ENCODE results near the gene ZNF655.

Gene ZNF655

GRCh38 chr7:99540542-99540941 is 17.9 kb upstream of the ZNF655 start:
- Histone ChIP-seq H3K4me3 (ENCODE audit: low read depth in 1 of 2, low read length in 2 of 2) (no peak overlapping the region), H2AFZ (ENCODE audit: low read depth, low read length) (no peak overlapping the region), H3K4me2 (ENCODE audit: insufficient read depth, low read length) (no peak overlapping the region), H3K79me2 (ENCODE audit: insufficient read depth, low read length) (no peaks in the 10 kb centered on the region), H3K4me1 (ENCODE audit: insufficient read depth, low read length) (no peaks in the 10 kb centered on the region), H3K27me3 (ENCODE audit: insufficient read depth, low read length, poor library complexity) (no peaks in the 10 kb centered on the region), H4K20me1 (ENCODE audit: insufficient read depth, low read length) (no peaks in the 10 kb centered on the region), H3K36me3 (ENCODE audit: insufficient read depth, low read length) (no peaks in the 10 kb centered on the region), H3K27ac (ENCODE audit: low read length) (no peak overlapping the region), H3K9ac (ENCODE audit: low read depth, low read length) (no peak overlapping the region), H3K9me3 (ENCODE audit: insufficient read depth, low read length, severe bottlenecking) (peaks cover 6% of the 10 kb centered on the region)
- DNase-seq = no peak
- no peak for ATAC-seq (ENCODE audit: insufficient read depth, low read depth)
- no peak for TF ChIP-seq EZH2 (IDR thresholded peaks at IDR 0.05; ENCODE audit: borderline replicate concordance, low read depth, low read length, severe bottlenecking)
- TF ChIP-seq, protein P1, sequence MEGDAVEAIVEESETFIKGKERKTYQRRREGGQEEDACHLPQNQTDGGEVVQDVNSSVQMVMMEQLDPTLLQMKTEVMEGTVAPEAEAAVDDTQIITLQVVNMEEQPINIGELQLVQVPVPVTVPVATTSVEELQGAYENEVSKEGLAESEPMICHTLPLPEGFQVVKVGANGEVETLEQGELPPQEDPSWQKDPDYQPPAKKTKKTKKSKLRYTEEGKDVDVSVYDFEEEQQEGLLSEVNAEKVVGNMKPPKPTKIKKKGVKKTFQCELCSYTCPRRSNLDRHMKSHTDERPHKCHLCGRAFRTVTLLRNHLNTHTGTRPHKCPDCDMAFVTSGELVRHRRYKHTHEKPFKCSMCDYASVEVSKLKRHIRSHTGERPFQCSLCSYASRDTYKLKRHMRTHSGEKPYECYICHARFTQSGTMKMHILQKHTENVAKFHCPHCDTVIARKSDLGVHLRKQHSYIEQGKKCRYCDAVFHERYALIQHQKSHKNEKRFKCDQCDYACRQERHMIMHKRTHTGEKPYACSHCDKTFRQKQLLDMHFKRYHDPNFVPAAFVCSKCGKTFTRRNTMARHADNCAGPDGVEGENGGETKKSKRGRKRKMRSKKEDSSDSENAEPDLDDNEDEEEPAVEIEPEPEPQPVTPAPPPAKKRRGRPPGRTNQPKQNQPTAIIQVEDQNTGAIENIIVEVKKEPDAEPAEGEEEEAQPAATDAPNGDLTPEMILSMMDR (IDR thresholded peaks at IDR 0.05; ENCODE audit: borderline replicate concordance, extremely low read depth, low read length, poor library complexity, severe bottlenecking) = no peak

- H3K9ac ChIP-seq (ENCODE audit: low read depth, low read length) = no peak overlapping the region
Observed at GRCh38 chr7:99541212-99541611, 17.2 kb upstream of the ZNF655 start.

GRCh38 chr7:99543081-99543671 is 15.3 kb upstream of the ZNF655 start:
- Histone ChIP-seq H3K9ac (ENCODE audit: low read depth, low read length) (no peak overlapping the region), H3K4me1 (ENCODE audit: insufficient read depth, low read length) (no peaks in the 10 kb centered on the region), H3K27ac (ENCODE audit: low read length) (no peak overlapping the region), H3K9me3 (ENCODE audit: insufficient read depth, low read length, severe bottlenecking) (peaks cover 6% of the 10 kb centered on the region), H3K27me3 (ENCODE audit: insufficient read depth, low read length, poor library complexity) (no peaks in the 10 kb centered on the region), H3K4me2 (ENCODE audit: insufficient read depth, low read length) (no peak overlapping the region), H4K20me1 (ENCODE audit: insufficient read depth, low read length) (no peaks in the 10 kb centered on the region), H3K79me2 (ENCODE audit: insufficient read depth, low read length) (no peaks in the 10 kb centered on the region), H3K4me3 (ENCODE audit: low read depth in 1 of 2, low read length in 2 of 2) (no peak overlapping the region), H3K36me3 (ENCODE audit: insufficient read depth, low read length) (peaks cover 11% of the 10 kb centered on the region), H2AFZ (ENCODE audit: low read depth, low read length) (no peak overlapping the region)
- DNase-seq (no peak), ATAC-seq (ENCODE audit: insufficient read depth, low read depth) (no peak)
- TF ChIP-seq EZH2 (IDR thresholded peaks at IDR 0.05; ENCODE audit: borderline replicate concordance, low read depth, low read length, severe bottlenecking) = no peak
- TF ChIP-seq, protein P1 (IDR thresholded peaks at IDR 0.05; ENCODE audit: borderline replicate concordance, extremely low read depth, low read length, poor library complexity, severe bottlenecking) = no peak

More at GRCh38 chr7:99541212-99541611, 17.2 kb upstream of the ZNF655 start:
- H3K36me3 ChIP-seq (ENCODE audit: insufficient read depth, low read length) = peaks cover under 1% of the 10 kb centered on the region; the same call in 1 of the 2 replicates
- H3K27ac ChIP-seq (ENCODE audit: low read length) = no peak overlapping the region
- no peak overlapping the region for H3K4me2 ChIP-seq (ENCODE audit: insufficient read depth, low read length)
- no peak overlapping the region for H3K4me3 ChIP-seq (ENCODE audit: low read depth in 1 of 2, low read length in 2 of 2)
- TF ChIP-seq EZH2 (IDR thresholded peaks at IDR 0.05; ENCODE audit: borderline replicate concordance, low read depth, low read length, severe bottlenecking) = no peak
- TF ChIP-seq, protein P1 (IDR thresholded peaks at IDR 0.05; ENCODE audit: borderline replicate concordance, extremely low read depth, low read length, poor library complexity, severe bottlenecking) = no peak
- H2AFZ ChIP-seq (ENCODE audit: low read depth, low read length) = no peak overlapping the region
- no peak for ATAC-seq (ENCODE audit: insufficient read depth, low read depth)
- no peaks in the 10 kb centered on the region for H3K79me2 ChIP-seq (ENCODE audit: insufficient read depth, low read length)
- DNase-seq = no peak
- H4K20me1 ChIP-seq (ENCODE audit: insufficient read depth, low read length) = no peaks in the 10 kb centered on the region
- H3K27me3 ChIP-seq (ENCODE audit: insufficient read depth, low read length, poor library complexity) = no peaks in the 10 kb centered on the region
- H3K4me1 ChIP-seq (ENCODE audit: insufficient read depth, low read length) = no peaks in the 10 kb centered on the region
- peaks cover 6% of the 10 kb centered on the region for H3K9me3 ChIP-seq (ENCODE audit: insufficient read depth, low read length, severe bottlenecking)

Measured in DND-41 (cell line).